DND-41 (cell line): ENCODE data around the gene CHST1.

Experiments used
- CTCF ChIP-seq: IDR thresholded peaks from 2 replicates; pipeline ENCODE4 v1.5.1; 2012; ENCODE audit warnings: borderline replicate concordance, low read length, moderate library complexity, mild to moderate bottlenecking; ENCODE audit not compliant: poor library complexity, severe bottlenecking; ENCODE audit errors: extremely low read depth
- EZH2 ChIP-seq: IDR thresholded peaks from 3 replicates; pipeline ENCODE4 v1.6.1; 2012; ENCODE audit warnings: borderline replicate concordance, low read depth, mild to moderate bottlenecking, moderate library complexity, low read length, inconsistent platforms; ENCODE audit not compliant: severe bottlenecking

DNA sequence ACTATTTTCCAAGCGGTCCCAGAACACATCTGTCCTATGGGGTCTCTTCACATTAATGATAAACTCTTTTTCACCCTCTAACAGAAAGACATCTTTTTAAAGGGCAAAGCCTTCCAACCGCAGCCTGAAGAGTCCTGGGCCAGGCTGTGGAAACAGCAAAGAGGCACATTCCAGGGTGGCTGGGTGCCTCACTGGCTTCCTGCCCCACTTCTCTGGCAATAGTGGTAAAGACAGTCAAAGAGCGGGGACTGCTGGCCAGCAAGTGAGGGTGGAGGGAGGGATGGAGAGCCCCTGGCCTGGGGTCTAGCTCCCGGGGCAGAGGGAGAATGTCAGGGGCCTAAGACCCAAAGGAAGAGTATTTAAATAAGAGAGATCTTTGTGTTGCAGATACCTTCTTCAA lies 10.2 kb upstream of the CHST1 start:
- TF ChIP-seq CTCF (no peak), EZH2 (no peak)
